Measurements from ENCODE around the gene HNF1A.
"Not testable (repeated sequence)": the region's sequence is repeated elsewhere in the genome, so short reads cannot be mapped to it uniquely, and the experiment has no call there.

Gene HNF1A

GRCh38 chr12:120978296-120979219 is at the start of gene HNF1A:
Gene HNF1A (plus strand): TSS chr12:120978543. CDS start chr12:120978769, 226 bp downstream.
- no peak for DNase-seq (ENCODE audit: low read depth, low spot score)

DNA sequence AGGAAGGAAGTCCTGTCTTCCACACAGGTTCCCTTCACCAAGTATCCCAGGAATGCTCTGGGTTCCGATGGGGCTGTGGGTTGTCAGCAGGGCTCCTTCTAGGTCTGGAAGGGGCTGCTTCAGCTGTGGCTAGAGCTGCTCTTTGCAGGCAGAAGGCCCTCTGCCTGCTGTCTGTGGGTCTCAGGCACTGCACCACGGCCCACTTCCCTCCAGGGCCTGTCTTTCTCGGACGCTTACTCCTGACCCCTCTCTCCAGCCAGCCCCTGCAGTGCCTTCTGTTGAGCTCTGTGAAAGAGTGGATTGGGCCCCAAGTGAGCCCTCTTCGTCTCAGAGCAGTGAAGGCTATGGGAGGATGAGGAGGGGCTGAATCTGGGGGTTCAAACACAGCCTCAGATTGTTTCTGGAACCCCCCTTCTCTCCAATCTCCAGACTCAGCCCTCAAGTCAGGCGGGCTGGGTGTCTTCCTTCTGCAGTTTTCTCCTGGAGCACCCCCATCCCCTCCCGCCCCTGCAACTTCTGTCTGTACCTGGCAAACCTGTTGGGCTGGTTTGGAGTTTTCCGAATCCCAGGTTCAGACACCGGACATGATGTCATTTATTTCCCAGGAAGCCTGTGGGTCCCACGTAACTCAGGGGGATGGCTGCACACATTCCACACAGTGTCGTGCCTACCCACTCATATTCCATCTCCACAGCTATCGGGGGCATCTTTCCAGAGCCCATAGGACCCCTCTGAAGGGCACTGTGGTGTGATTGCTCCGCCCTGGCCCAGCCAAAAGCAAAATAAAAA is 49.3 kb upstream of the HNF1A start:
- DNase-seq (ENCODE audit: low read depth, low spot score) = no peak

DNA sequence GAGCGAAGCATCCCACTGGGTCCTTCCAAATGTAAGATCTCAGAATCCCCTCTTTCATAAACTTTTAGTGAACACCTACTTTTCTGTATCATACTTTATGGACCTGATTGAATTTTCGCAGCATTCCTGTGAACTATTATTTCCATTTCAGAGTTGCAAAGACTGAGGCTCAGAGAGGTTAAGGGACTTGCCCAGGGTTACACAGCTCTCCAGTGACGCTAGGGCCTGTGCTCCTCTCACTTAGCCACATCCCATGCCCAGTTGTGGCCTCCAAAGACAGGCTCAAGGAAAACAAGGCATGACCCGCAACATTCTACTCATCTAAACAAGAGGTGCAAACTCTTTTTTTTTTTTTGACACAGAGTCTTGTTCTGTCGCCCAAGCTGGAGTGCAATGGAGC is 48.3 kb upstream of the HNF1A start:
- DNase-seq (ENCODE audit: low read depth, low spot score) = no peak

- no peak for DNase-seq (ENCODE audit: low read depth, low spot score)
Observed at GRCh38 chr12:120932058-120932457, 46.3 kb upstream of the HNF1A start.

- DNase-seq (ENCODE audit: low read depth, low spot score) = no peak
Observed at GRCh38 chr12:120932956-120933526, 45.3 kb upstream of the HNF1A start.

DNA sequence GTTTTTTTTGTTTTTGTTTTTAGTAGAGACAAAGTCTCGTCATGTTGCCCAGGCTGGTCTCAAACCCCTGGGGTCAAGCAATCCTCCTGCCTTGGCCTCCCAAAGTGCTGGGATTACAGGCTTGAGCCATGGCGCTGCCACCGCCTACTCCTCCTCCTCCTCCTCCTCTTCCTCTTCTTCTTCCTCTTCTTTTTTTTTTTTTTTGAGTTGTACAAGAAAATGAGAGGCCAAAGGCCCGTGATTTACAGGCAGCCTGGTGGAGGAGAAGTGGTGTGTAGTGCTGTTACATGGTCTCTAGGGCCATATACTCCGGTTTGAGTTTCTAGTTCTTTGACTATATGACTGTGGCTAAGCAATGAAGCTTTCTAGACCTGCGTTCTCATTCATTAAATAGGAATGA is 44.6 kb upstream of the HNF1A start:
- DNase-seq (ENCODE audit: low read depth, low spot score) = no peak

GRCh38 chr12:120936197-120936596 is 42.1 kb upstream of the HNF1A start:
- no peak for DNase-seq (ENCODE audit: low read depth, low spot score)

GRCh38 chr12:120938496-120938895 is 39.8 kb upstream of the HNF1A start:
- DNase-seq (ENCODE audit: low read depth, low spot score) = no peak

DNA sequence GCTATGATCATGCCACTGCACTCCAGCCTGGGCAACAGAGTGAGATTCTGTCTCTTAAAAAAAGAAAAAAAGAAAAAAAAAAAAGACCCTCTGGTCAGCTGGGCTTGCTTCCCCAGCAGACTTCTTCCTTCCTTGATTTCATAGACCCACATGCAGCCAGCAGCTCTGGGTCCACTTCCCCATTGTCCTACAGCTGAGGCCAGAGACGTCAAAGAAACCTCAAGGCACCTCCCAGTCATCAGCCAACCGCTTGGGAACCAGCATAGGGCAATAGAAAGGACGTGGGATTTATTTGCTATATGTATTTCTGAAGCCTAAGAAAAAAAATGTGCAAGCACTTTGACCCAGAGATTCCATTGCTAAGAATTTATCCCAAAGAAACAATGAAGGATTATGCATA is 38.8 kb upstream of the HNF1A start:
- no peak for DNase-seq (ENCODE audit: low read depth, low spot score)

DNA sequence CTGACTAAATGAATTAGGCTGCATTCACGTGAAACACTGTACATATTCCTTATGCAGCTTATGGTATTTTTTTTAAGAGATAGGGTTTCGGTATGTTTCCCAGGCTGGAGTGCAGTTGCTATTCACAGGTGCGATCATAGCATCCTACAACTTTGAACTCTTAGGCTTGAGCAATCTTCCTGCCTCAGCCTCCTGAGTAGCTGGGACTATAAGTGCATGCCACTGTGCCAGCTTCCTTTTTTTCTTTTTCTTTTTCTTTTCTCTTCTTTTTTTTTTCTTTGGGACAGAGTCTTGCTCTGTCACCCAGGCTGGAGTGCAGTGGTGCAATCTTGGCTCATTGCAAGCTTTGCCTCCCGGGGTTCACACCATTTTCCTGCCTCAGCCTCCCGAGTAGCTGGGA is 38.3 kb upstream of the HNF1A start:
- DNase-seq (ENCODE audit: low read depth, low spot score) = no peak

DNA sequence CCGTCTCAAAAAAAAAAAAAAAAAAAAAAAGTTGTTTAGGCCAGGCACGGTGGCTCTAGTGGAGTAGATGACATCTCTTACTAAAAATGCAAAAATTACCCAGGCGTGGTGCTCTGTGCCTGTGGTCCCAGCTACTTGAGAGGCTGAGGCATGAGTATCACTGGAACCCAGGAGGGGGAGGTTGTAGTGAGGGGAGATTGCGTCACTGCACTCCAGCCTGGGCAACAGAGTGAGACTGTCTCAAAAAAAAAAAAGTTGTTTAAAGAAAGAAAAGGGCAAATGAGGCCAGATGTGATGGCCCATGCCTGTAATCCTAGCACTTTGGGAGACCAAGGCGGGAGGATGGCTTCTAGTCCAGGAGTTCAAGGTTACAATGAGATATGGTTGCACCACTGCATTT is 37.5 kb upstream of the HNF1A start:
- DNase-seq (ENCODE audit: low read depth, low spot score) = no peak

GRCh38 chr12:120941412-120941811 is 36.9 kb upstream of the HNF1A start:
- no peak for DNase-seq (ENCODE audit: low read depth, low spot score)

DNA sequence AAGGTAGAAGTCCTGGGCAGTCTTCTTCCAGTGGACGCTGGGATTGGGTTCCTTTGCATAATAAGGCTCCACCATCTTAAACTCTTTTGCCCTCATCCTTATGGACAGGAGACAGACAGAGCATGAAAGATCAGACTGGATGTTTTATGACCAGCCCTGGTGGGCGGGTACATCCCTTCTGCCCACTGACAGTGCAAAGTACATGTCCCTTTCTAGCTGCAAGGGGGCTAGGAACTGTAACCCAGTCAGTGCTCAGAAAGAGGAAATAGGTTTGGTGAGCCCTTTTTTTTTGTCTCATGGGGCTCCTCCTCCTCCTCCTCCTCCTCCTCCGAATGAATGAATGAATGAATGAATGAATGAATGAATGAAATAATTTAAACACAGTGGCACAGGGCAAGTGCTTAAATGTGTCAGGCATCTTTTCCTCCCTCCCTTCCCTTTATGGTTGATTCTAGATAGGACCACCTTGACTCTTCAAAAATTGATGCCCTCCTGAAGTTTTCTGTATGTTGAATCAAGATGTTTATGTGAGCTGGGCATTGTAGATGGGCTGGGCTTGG is 36.4 kb upstream of the HNF1A start:
- DNase-seq (ENCODE audit: low read depth, low spot score) = no peak

- DNase-seq (ENCODE audit: low read depth, low spot score) = no peak
Observed at GRCh38 chr12:120943482-120943881, 34.9 kb upstream of the HNF1A start.

GRCh38 chr12:120944645-120945217 is 33.6 kb upstream of the HNF1A start:
- DNase-seq (ENCODE audit: low read depth, low spot score) = no peak

DNA sequence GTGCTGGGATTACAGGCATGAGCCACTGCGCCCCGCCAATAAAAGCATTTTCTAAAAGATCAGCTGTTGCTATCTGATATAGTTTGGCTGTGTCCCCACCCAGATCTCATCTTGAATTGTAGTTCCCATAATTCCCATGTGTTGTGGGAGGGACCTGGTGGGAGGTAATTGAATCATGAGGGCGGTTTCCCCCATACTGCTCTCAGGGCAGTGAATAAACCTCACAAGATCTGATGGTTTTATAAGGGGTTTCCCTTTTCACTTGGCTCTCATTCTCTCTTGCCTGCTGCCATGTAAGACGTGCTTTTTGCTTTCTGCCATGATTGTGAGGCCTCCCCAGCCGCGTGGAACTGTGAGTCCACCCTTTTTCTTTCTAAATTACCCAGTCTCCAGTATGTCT is 32.8 kb upstream of the HNF1A start:
- DNase-seq (ENCODE audit: low read depth, low spot score) = not testable (repeated sequence)

DNA sequence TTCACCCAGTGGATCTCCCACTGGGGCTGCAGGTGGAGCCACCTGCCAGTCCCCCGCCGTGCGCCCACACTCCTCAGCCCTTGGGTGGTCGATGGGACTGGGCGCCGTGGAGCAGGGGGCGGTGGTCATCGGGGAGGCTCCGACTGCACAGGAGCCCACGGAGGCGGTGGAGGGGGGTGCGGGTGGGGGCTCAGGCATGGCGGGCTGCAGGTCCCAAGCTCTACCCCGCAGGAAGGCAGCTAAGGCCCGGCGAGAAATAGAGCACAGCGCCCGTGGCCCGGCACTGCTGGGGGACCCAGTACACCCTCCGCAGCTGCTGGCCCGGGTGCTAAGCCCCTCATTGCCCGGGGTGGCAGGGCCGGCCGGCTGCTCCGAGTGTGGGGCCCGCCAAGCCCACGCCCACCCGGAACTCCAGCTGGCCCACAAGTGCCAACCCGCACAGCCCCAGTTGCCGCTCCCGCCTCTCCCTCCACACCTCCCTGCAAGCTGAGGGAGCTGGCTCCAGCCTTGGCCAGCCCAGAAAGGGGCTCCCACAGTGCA is 28.0 kb upstream of the HNF1A start:
- DNase-seq (ENCODE audit: low read depth, low spot score) = not testable (repeated sequence)

- no peak for DNase-seq (ENCODE audit: low read depth, low spot score)
Observed at GRCh38 chr12:120950807-120951206, 27.5 kb upstream of the HNF1A start.

GRCh38 chr12:120955232-120955631 is 23.1 kb upstream of the HNF1A start:
- DNase-seq (ENCODE audit: low read depth, low spot score) = no peak

DNA sequence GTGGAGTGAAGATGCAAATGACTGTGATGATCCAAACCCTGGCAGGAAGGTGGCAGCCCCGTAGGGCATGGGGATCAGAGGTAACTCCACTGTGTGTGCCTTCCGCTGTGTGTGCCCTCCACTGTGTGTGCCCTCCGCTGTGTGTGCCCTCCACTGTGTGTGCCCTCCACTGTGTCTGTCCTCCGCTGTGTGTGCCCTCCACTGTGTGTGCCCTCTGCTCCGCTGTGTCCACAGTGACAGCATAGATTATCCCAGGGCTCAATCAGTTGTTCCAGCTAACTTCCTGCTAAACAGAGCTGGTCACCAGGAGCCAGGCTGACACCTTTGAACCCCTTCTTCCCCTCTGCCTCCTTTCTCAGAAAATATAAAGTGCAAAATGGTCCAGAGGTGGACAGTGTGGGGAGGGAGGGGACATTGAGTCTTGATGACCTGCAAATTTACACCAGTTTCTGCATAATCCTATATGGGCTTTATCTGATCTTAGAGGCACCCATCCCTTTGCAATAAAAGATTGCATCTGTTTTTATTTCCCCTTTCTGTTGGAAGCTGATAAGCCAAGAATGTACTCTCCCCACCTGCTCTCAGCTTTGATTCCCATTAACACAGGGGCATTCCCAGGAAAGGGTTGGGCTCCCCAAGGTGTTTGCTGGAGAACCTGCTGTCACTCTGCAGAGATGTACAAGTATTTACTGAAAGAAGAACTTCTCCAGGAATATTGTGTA is 21.6 kb upstream of the HNF1A start:
- DNase-seq (ENCODE audit: low read depth, low spot score) = no peak

Measured in brain pericyte (primary cell).